Measurements from ENCODE around the gene ASB6.

ASB6 gene

GRCh38 chr9:129641750-129642585 lies at the start of gene ASB6:
Gene ASB6, minus strand, starts transcription at chr9:129642151. Its CDS starts 152 bp downstream, at chr9:129641999.
- peak; percentile 87 for DNase-seq (ENCODE audit: low read depth, low spot score)

GRCh38 chr9:129688285-129689043 lies 46.5 kb upstream of the ASB6 start:
- no peak for DNase-seq (ENCODE audit: low read depth, low spot score)

- DNase-seq (ENCODE audit: low read depth, low spot score), result no peak
Observed at GRCh38 chr9:129687391-129687790, 45.4 kb upstream of the ASB6 start.

- DNase-seq (ENCODE audit: low read depth, low spot score), result no peak
Observed at GRCh38 chr9:129686736-129687135, 44.8 kb upstream of the ASB6 start.

GRCh38 chr9:129685933-129686259 lies 43.9 kb upstream of the ASB6 start:
- DNase-seq (ENCODE audit: low read depth, low spot score), result no peak

GRCh38 chr9:129685220-129685932 lies 43.4 kb upstream of the ASB6 start:
- no peak for DNase-seq (ENCODE audit: low read depth, low spot score)

GRCh38 chr9:129682381-129682780 lies 40.4 kb upstream of the ASB6 start:
- no peak for DNase-seq (ENCODE audit: low read depth, low spot score)

GRCh38 chr9:129681924-129682323 lies 40.0 kb upstream of the ASB6 start:
- DNase-seq (ENCODE audit: low read depth, low spot score), result no peak

- no peak for DNase-seq (ENCODE audit: low read depth, low spot score)
Observed at GRCh38 chr9:129679537-129679936, 37.6 kb upstream of the ASB6 start.

- DNase-seq (ENCODE audit: low read depth, low spot score), result no peak
Observed at GRCh38 chr9:129678844-129679243, 36.9 kb upstream of the ASB6 start.

- no peak for DNase-seq (ENCODE audit: low read depth, low spot score)
Observed at GRCh38 chr9:129677456-129677855, 35.5 kb upstream of the ASB6 start.

- DNase-seq (ENCODE audit: low read depth, low spot score), result no peak
Observed at GRCh38 chr9:129676975-129677374, 35.0 kb upstream of the ASB6 start.

GRCh38 chr9:129676287-129676686 lies 34.3 kb upstream of the ASB6 start:
- DNase-seq (ENCODE audit: low read depth, low spot score), result no peak

GRCh38 chr9:129675620-129676019 lies 33.7 kb upstream of the ASB6 start:
- no peak for DNase-seq (ENCODE audit: low read depth, low spot score)

- DNase-seq (ENCODE audit: low read depth, low spot score), result no peak
Observed at GRCh38 chr9:129674229-129674628, 32.3 kb upstream of the ASB6 start.

GRCh38 chr9:129673602-129674001 lies 31.7 kb upstream of the ASB6 start:
- DNase-seq (ENCODE audit: low read depth, low spot score), result no peak

GRCh38 chr9:129672702-129673101 lies 30.8 kb upstream of the ASB6 start:
- DNase-seq (ENCODE audit: low read depth, low spot score), result no peak

- DNase-seq (ENCODE audit: low read depth, low spot score), result no peak
Observed at GRCh38 chr9:129671519-129671918, 29.6 kb upstream of the ASB6 start.

- DNase-seq (ENCODE audit: low read depth, low spot score), result no peak
Observed at GRCh38 chr9:129671065-129671464, 29.1 kb upstream of the ASB6 start.

GRCh38 chr9:129669946-129670345 lies 28.0 kb upstream of the ASB6 start:
- DNase-seq (ENCODE audit: low read depth, low spot score), result no peak

GRCh38 chr9:129669141-129669718 lies 27.3 kb upstream of the ASB6 start:
- no peak for DNase-seq (ENCODE audit: low read depth, low spot score)

- no peak for DNase-seq (ENCODE audit: low read depth, low spot score)
Observed at GRCh38 chr9:129667850-129668249, 25.9 kb upstream of the ASB6 start.
